ENCODE results near the gene PEX16.

PEX16 gene

DNA sequence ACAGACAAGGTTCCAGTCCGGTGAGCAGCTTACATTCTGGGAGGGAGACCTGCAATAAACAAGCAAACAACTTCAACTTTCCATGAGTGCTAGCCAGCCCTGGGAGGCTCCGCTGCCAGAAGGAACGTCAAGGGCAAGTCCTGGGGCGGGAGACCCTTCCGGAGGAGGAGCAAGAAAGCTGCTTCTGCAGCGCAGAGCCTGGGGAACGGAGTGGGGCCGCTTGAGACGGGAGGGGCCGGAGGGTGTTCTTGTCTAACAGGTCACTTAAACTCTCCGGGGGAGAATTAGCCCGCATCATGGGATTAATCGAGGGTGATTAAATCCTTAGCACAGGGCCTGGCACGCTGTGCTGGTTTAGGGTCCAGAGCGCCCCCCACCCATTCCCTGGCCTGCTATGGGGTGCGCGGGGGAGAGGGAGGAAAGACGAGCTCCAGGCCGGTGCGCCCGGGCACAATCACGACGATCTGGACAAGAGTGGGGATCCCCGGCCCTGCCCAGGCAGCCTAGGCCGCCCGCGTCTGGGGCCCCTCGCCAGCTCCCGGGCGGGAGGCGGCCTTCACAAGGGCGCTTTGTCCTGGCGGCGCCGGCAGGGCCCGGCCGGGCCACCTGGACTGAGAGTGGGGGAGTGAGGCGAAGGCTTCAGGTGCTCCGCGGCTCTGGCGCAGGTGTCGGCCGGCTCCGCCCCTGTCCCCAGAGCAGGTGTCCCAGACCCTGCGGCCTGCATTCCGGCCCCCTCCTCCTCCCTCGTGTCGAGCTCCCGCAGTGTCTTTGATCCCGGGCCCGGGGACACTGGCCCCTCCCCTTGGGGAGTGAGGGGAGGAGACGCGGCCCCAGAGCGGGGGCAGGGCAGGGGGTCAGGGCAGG lies 4.1 kb upstream of the PEX16 start:
- DNase-seq (ENCODE audit: low spot score): peak; percentile 38
- TF ChIP-seq CTCF (IDR thresholded peaks at IDR 0.05; ENCODE audit: extremely low read depth, missing control alignments): no peak

GRCh38 chr11:45920531-45921477 lies 3.1 kb upstream of the PEX16 start:
- no peak for DNase-seq (ENCODE audit: low spot score)
- no peak for TF ChIP-seq CTCF (IDR thresholded peaks at IDR 0.05; ENCODE audit: extremely low read depth, missing control alignments)

GRCh38 chr11:45919806-45920530 lies 2.3 kb upstream of the PEX16 start:
- no peak for DNase-seq (ENCODE audit: low spot score)
- TF ChIP-seq CTCF (IDR thresholded peaks at IDR 0.05; ENCODE audit: extremely low read depth, missing control alignments): no peak

DNA sequence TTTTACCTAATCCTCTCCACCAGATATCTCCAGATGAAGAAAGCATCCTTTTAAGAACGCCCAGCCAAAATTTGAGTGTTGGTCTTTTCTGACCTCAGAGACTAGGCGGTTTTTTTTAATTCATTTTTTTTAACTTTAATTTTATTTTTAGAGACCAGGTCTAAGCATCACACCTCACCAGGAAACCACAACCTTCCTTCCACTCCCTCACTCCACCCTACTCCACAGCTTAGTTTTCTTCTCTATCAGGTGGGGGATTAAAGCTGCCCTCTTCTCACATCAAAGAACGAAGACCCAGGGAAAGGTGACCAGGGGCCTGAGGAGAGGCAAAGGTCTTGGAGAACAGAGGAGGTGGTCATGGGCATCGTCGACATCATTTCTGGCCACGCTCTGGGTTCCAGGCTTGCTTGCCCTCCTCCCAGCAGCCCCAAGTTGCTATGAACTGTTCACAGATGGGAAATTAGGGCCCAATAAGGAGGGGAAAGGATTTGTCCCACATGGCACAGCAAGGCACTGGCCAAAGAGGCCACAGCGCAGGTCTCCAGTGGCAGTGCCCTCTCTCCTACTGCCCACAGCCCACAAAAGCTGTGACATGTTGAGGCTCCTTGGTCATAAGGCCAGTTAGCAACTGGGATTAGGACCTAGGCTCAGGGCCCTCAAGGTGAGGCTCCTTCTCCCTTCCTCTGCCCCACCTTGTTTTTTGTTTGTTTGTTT lies 1.4 kb upstream of the PEX16 start:
- no peak for TF ChIP-seq CTCF (IDR thresholded peaks at IDR 0.05; ENCODE audit: extremely low read depth, missing control alignments)
- DNase-seq (ENCODE audit: low spot score): no peak

DNA sequence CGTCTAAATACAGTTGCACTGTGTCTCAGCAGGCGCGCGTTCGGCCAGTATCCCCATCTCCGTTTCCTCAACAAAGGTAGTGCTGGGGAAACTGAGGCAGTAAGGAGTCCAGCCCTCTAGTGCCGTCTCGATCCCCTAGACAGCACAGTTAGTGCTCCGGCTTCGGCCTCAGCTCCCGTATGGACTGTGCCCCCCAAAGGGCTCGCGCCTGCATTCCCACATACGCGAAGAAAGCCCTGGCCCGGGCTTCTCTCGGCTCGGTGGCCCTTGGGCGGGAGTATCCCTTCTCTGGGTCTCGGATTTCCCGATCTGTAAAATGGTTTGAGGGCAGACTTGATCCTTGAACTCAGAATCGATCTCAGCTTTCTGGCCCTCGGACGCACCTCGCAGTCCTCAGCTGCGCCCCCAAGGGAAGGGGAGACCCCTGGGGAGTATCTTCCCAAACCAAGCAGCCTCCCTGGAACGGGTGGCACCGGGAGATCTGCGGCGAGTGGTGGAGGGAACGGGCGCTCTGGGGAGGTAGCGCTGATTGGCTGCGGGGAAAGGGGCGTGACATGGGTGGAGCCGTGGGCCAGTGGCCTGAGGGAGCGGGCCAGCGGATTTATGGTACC lies 759 bp upstream of the PEX16 start:
- TF ChIP-seq CTCF (IDR thresholded peaks at IDR 0.05; ENCODE audit: extremely low read depth, missing control alignments): no peak
- peak; percentile 89 for DNase-seq (ENCODE audit: low spot score)

DNA sequence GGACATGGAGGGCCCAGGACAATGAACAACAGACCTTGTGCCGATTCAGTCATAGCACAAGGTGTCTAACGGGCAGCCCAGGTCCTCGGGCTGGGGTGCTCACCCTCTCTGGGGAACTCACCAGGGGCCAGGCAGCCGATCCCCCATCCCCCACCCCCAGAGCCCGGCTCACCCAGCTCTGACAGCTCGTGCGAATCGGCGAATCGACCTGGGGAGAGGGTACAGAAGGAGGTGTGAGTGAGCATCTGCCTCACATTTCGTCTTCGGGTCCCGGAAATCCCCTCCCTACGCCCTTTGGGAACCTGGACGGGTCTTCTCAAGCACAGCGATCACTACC lies 423 bp downstream of the PEX16 start:
- DNase-seq (ENCODE audit: low spot score): no peak
- TF ChIP-seq CTCF (IDR thresholded peaks at IDR 0.05; ENCODE audit: extremely low read depth, missing control alignments): no peak
